Fibroblast of lung (primary cell): Measurements from ENCODE around the gene FGGY. TPM values are rescaled to one million over a fixed set of nuclear protein-coding genes. Genes with fewer than 3 reads are reported as not detected.

Experiments used
- DNase-seq, 2 donors: peaks; one replicate each; pipeline versions ENCODE4 v3.0.0 to v3.0.0-alpha.2; 2010; ENCODE audit warnings: low read depth in 2 of 2
- H2AFZ ChIP-seq: 2 replicates; pipeline ENCODE4 v1.5.1; 2012; ENCODE audit warnings: low read length, control low read depth, inconsistent platforms
- H3K27ac ChIP-seq: 2 replicates; pipeline ENCODE4 v1.5.1; 2011; ENCODE audit warnings: low read length, control low read depth; ENCODE audit not compliant: insufficient read depth
- H3K27me3 ChIP-seq: 2 replicates; pipeline ENCODE4 v1.5.1; 2011; ENCODE audit warnings: mild to moderate bottlenecking, low read length; ENCODE audit not compliant: control insufficient read depth, insufficient read depth
- H3K36me3 ChIP-seq: 2 replicates; pipeline ENCODE4 v1.5.1; 2011; ENCODE audit warnings: low read length; ENCODE audit not compliant: control insufficient read depth, insufficient read depth
- H3K4me1 ChIP-seq: 2 replicates; pipeline ENCODE4 v1.5.1; 2011; ENCODE audit warnings: low read length; ENCODE audit not compliant: control insufficient read depth, insufficient read depth; ENCODE audit errors: extremely low read depth
- H3K4me2 ChIP-seq: 2 replicates; pipeline ENCODE4 v1.5.1; 2011; ENCODE audit warnings: low read length, control low read depth; ENCODE audit not compliant: insufficient read depth; ENCODE audit errors: extremely low read depth
- H3K4me3 ChIP-seq, 4 experiments: fragments of 200-600 bp in 1 of 4; sonication (generic) in 1 of 4; replicated peaks in 1 of 4; 2 replicates each; pipeline ENCODE4 v1.5.1; 2011 to 2016; ENCODE audit warnings: low read length in 4 of 4, low read depth in 3 of 4, mild to moderate bottlenecking in 3 of 4, control low read depth in 2 of 4, inconsistent platforms in 1 of 4, mixed read lengths in 1 of 4; ENCODE audit not compliant: insufficient read depth in 1 of 4; ENCODE audit errors: control extremely low read depth in 1 of 4
- H3K79me2 ChIP-seq: 2 replicates; pipeline ENCODE4 v1.5.1; 2012; ENCODE audit warnings: mild to moderate bottlenecking, low read length, inconsistent platforms; ENCODE audit not compliant: control insufficient read depth, insufficient read depth
- H3K9ac ChIP-seq: 2 replicates; pipeline ENCODE4 v1.5.1; 2011; ENCODE audit warnings: mild to moderate bottlenecking, low read length, control low read depth; ENCODE audit not compliant: insufficient read depth
- H3K9me3 ChIP-seq: 2 replicates; pipeline ENCODE4 v1.5.1; 2012; ENCODE audit warnings: low read depth, low read length; ENCODE audit not compliant: control insufficient read depth, insufficient read depth
- H4K20me1 ChIP-seq: 2 replicates; pipeline ENCODE4 v1.5.1; 2011; ENCODE audit warnings: low read length; ENCODE audit not compliant: control insufficient read depth, insufficient read depth; ENCODE audit errors: extremely low read depth
- EZH2 ChIP-seq: IDR thresholded peaks from 2 replicates; pipeline ENCODE4 v1.5.1; 2012; ENCODE audit warnings: low read length, control low read depth, mild to moderate bottlenecking; ENCODE audit errors: missing control alignments
- polyA plus RNA-seq, 2 donors: library from polyadenylated mRNA; depleted of rRNA in 1 of 2; stranded (reverse) in 1 of 2; unstranded in 1 of 2; fragments of >200 nt; gene quantifications; 2 replicates each; pipeline ENCODE4 v1.2.1, GENCODE V29; 2011 to 2012; ENCODE audit warnings: missing spikeins in 1 of 2
- total RNA-seq: library from RNA; depleted of rRNA; stranded (reverse); fragments of >200 nt; gene quantifications from 2 replicates; pipeline ENCODE4 v1.2.1, GENCODE V29; 2014
- TF ChIP-seq, protein P1 (sequence below), 2 donors: IDR thresholded peaks in 1 of 2; conservative IDR thresholded peaks in 1 of 2; 1 replicate in 1 of 2; 2 replicates in 1 of 2; pipeline ENCODE4 v1.5.1; 2011 to 2012; ENCODE audit warnings: low read length in 2 of 2, control low read depth in 1 of 2, inconsistent platforms in 1 of 2, low read depth in 1 of 2, mild to moderate bottlenecking in 1 of 2

Gene FGGY
- total and polyA plus RNA-seq, 2 donors (not counting 1 experiment from before 2014, with no cell fraction given): 9.5 to 32.4 TPM

DNA sequence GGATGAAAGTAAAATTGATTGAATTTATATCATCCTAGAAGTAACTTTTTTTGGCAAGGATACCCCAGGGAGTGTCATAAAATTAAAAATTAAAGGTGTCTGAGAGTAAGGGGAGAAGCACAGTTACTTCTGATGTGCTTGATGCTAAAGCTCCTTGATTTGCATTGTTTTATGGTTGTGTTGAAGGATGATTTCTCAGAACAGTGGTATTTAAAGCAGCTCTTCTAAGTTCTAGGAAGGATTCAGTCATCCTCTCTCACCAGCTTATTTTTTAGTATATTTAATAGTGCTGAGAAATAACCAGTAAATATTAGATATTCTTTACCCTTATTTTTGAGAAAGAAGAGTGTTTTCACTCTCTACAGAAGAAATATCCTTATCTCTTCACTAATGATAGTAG is 93.0 kb downstream of the FGGY start:
- no peak for DNase-seq
- no peaks in the 10 kb centered on the region for H3K79me2 ChIP-seq
- no peak overlapping the region for H3K27ac ChIP-seq
- H4K20me1 ChIP-seq: no peaks in the 10 kb centered on the region
- H3K4me1 ChIP-seq: peaks cover 3% of the 10 kb centered on the region
- no peak overlapping the region for H3K9ac ChIP-seq
- TF ChIP-seq, protein P1, sequence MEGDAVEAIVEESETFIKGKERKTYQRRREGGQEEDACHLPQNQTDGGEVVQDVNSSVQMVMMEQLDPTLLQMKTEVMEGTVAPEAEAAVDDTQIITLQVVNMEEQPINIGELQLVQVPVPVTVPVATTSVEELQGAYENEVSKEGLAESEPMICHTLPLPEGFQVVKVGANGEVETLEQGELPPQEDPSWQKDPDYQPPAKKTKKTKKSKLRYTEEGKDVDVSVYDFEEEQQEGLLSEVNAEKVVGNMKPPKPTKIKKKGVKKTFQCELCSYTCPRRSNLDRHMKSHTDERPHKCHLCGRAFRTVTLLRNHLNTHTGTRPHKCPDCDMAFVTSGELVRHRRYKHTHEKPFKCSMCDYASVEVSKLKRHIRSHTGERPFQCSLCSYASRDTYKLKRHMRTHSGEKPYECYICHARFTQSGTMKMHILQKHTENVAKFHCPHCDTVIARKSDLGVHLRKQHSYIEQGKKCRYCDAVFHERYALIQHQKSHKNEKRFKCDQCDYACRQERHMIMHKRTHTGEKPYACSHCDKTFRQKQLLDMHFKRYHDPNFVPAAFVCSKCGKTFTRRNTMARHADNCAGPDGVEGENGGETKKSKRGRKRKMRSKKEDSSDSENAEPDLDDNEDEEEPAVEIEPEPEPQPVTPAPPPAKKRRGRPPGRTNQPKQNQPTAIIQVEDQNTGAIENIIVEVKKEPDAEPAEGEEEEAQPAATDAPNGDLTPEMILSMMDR (conservative IDR thresholded peaks at IDR 0.05 in 1 of 2, IDR thresholded peaks at IDR 0.05 in 1 of 2; ENCODE audit: low read depth in 1 of 2, low read length in 2 of 2): no peak
- no peak for TF ChIP-seq EZH2
- no peaks in the 10 kb centered on the region for H3K27me3 ChIP-seq
- H2AFZ ChIP-seq: no peak overlapping the region
- no peak overlapping the region for H3K4me3 ChIP-seq
- no peak overlapping the region for H3K4me2 ChIP-seq
- no peaks in the 10 kb centered on the region for H3K36me3 ChIP-seq
- no peaks in the 10 kb centered on the region for H3K9me3 ChIP-seq

DNA sequence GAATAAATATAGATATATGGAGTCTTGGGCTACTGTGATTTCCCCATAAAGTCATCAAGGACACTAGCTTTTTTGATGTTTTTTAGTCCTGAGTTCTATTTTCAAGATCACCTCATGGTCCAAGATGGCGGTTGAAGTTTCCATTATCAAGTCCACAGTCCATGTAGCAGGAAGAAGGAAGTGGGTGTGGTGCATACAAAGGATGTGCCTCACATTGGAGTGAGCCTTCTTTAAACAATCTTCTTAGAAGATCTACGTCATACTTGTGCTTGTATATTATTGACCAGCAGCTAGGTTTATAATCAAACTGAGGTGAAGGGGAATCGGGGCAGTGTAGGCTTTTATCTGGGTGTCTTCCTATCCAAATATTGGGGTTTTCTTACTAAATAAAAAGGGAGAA is 93.4 kb downstream of the FGGY start:
- H3K36me3 ChIP-seq: no peaks in the 10 kb centered on the region
- no peaks in the 10 kb centered on the region for H3K27me3 ChIP-seq
- no peak overlapping the region for H3K27ac ChIP-seq
- no peak overlapping the region for H3K9ac ChIP-seq
- no peaks in the 10 kb centered on the region for H4K20me1 ChIP-seq
- no peaks in the 10 kb centered on the region for H3K79me2 ChIP-seq
- H3K9me3 ChIP-seq: no peaks in the 10 kb centered on the region
- no peak for DNase-seq
- no peak overlapping the region for H2AFZ ChIP-seq
- H3K4me3 ChIP-seq: no peak overlapping the region
- TF ChIP-seq, protein P1 (conservative IDR thresholded peaks at IDR 0.05 in 1 of 2, IDR thresholded peaks at IDR 0.05 in 1 of 2; ENCODE audit: low read depth in 1 of 2, low read length in 2 of 2): no peak
- TF ChIP-seq EZH2: no peak
- H3K4me2 ChIP-seq: no peak overlapping the region
- peaks cover 3% of the 10 kb centered on the region for H3K4me1 ChIP-seq

- Histone ChIP-seq H3K36me3 (no peaks in the 10 kb centered on the region), H3K9me3 (no peaks in the 10 kb centered on the region), H2AFZ (no peak overlapping the region), H3K9ac (no peak overlapping the region), H3K27me3 (no peaks in the 10 kb centered on the region), H3K4me2 (no peak overlapping the region), H3K4me3 (no peak overlapping the region), H3K27ac (no peak overlapping the region), H3K4me1 (peaks cover 3% of the 10 kb centered on the region), H3K79me2 (no peaks in the 10 kb centered on the region), H4K20me1 (no peaks in the 10 kb centered on the region)
- no peak for DNase-seq
- TF ChIP-seq, protein P1 (conservative IDR thresholded peaks at IDR 0.05 in 1 of 2, IDR thresholded peaks at IDR 0.05 in 1 of 2; ENCODE audit: low read depth in 1 of 2, low read length in 2 of 2): no peak
- TF ChIP-seq EZH2: no peak
These were observed 94.6 kb downstream of the FGGY start for GRCh38 chr1:59391212-59392179.
